Measurements from ENCODE around the gene HIPK2. TPM values are rescaled to one million over a fixed set of nuclear protein-coding genes. Genes with fewer than 3 reads are reported as not detected.

HIPK2 gene
- total RNA-seq, 2 donors from 2014 or later: 49.4 to 68.5 TPM

GRCh38 chr7:139567647-139568345 lies 210.0 kb downstream of the HIPK2 start:
- H3K9me3 ChIP-seq: no peaks in the 10 kb centered on the region
- no peak overlapping the region for H3K27ac ChIP-seq
- no peak for TF ChIP-seq CTCF (IDR thresholded peaks at IDR 0.05)
- H3K27me3 ChIP-seq (replicated peaks; ENCODE audit: insufficient read depth): no peaks in the 10 kb centered on the region
- no peak for ATAC-seq (ENCODE audit: insufficient number of reproducible peaks, low FRiP score, low read depth)
- no peak for DNase-seq (ENCODE audit: low spot score)
- H3K36me3 ChIP-seq: peaks cover 20% of the 10 kb centered on the region
- H3K4me3 ChIP-seq: no peak overlapping the region
- no peaks in the 10 kb centered on the region for H3K4me1 ChIP-seq (ENCODE audit: control insufficient read depth in 1 of 2, low read depth in 2 of 2)

GRCh38 chr7:139566736-139567646 lies 210.8 kb downstream of the HIPK2 start:
- H3K27ac ChIP-seq: no peak overlapping the region
- H3K9me3 ChIP-seq: no peaks in the 10 kb centered on the region
- DNase-seq (ENCODE audit: low spot score) (no peak), ATAC-seq (ENCODE audit: insufficient number of reproducible peaks, low FRiP score, low read depth) (no peak)
- peaks cover 20% of the 10 kb centered on the region for H3K36me3 ChIP-seq
- H3K4me1 ChIP-seq (ENCODE audit: control insufficient read depth in 1 of 2, low read depth in 2 of 2): no peaks in the 10 kb centered on the region
- H3K27me3 ChIP-seq (replicated peaks; ENCODE audit: insufficient read depth): no peaks in the 10 kb centered on the region
- TF ChIP-seq CTCF (IDR thresholded peaks at IDR 0.05): no peak
- no peak overlapping the region for H3K4me3 ChIP-seq

- Histone ChIP-seq H3K9me3 (no peaks in the 10 kb centered on the region), H3K4me3 (no peak overlapping the region), H3K27me3 (replicated peaks; ENCODE audit: insufficient read depth) (no peaks in the 10 kb centered on the region), H3K4me1 (ENCODE audit: control insufficient read depth in 1 of 2, low read depth in 2 of 2) (no peaks in the 10 kb centered on the region), H3K27ac (no peak overlapping the region), H3K36me3 (peaks cover 18% of the 10 kb centered on the region)
- no peak for TF ChIP-seq CTCF (IDR thresholded peaks at IDR 0.05)
- DNase-seq (ENCODE audit: low spot score) (no peak), ATAC-seq (ENCODE audit: insufficient number of reproducible peaks, low FRiP score, low read depth) (no peak)
Observed at GRCh38 chr7:139566075-139566474, 211.7 kb downstream of the HIPK2 start.

- ATAC-seq (ENCODE audit: insufficient number of reproducible peaks, low FRiP score, low read depth) (no peak), DNase-seq (ENCODE audit: low spot score) (no peak)
- no peaks in the 10 kb centered on the region for H3K9me3 ChIP-seq
- TF ChIP-seq CTCF (IDR thresholded peaks at IDR 0.05): no peak
- H3K27me3 ChIP-seq (replicated peaks; ENCODE audit: insufficient read depth): no peaks in the 10 kb centered on the region
- no peaks in the 10 kb centered on the region for H3K4me1 ChIP-seq (ENCODE audit: control insufficient read depth in 1 of 2, low read depth in 2 of 2)
- peaks cover 11% of the 10 kb centered on the region for H3K36me3 ChIP-seq
- no peak overlapping the region for H3K27ac ChIP-seq
- H3K4me3 ChIP-seq: no peak overlapping the region
Observed at GRCh38 chr7:139563856-139564255, 213.9 kb downstream of the HIPK2 start.

GRCh38 chr7:139562961-139563565 lies 214.7 kb downstream of the HIPK2 start:
- ATAC-seq (ENCODE audit: insufficient number of reproducible peaks, low FRiP score, low read depth) (no peak), DNase-seq (ENCODE audit: low spot score) (no peak)
- Histone ChIP-seq H3K4me3 (no peak overlapping the region), H3K27me3 (replicated peaks; ENCODE audit: insufficient read depth) (no peaks in the 10 kb centered on the region), H3K36me3 (peaks cover 3% of the 10 kb centered on the region), H3K27ac (no peak overlapping the region), H3K4me1 (ENCODE audit: control insufficient read depth in 1 of 2, low read depth in 2 of 2) (no peaks in the 10 kb centered on the region), H3K9me3 (no peaks in the 10 kb centered on the region)
- no peak for TF ChIP-seq CTCF (IDR thresholded peaks at IDR 0.05)
